ENCODE measurements around the gene FMNL2.

FMNL2 gene

DNA sequence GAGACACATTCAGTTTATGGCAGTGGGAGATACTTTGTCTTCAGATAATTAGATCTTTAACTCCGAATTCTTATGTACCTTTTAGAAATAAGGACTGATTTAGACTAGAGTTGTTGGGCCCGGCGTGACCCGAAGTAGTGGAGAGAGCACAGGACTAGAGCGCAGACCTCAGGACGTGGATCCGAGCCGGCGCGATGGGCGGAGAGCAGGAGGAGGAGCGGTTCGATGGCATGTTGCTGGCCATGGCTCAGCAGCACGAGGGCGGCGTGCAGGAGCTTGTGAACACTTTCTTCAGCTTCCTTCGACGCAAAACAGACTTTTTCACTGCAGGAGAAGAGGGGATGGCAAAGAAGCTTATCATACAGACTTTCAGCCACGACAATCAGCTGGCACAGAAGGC is 54.5 kb downstream of the FMNL2 start:
- Histone ChIP-seq H2AFZ (ENCODE audit: low read depth, low read length, severe bottlenecking) (no peak overlapping the region), H3K79me2 (ENCODE audit: insufficient read depth, low read length) (no peaks in the 10 kb centered on the region), H3K27me3 (ENCODE audit: low read length) (no peaks in the 10 kb centered on the region), H3K27ac (ENCODE audit: low read depth, low read length) (no peak overlapping the region), H3K9ac (ENCODE audit: low read length) (no peak overlapping the region), H3K36me3 (ENCODE audit: low read length) (no peaks in the 10 kb centered on the region), H3K4me3 (ENCODE audit: insufficient read depth, low read length, poor library complexity, severe bottlenecking) (no peak overlapping the region), H3K9me2 (replicated peaks; ENCODE audit: insufficient read depth, low read length) (no peaks in the 10 kb centered on the region), H3K9me3 (ENCODE audit: insufficient read depth, low read length) (no peaks in the 10 kb centered on the region), H4K20me1 (ENCODE audit: low read depth, low read length) (0 out of 2 replicates have a peak, but pooled peaks cover 2% of the 10 kb centered on the region), H3F3A (ENCODE audit: insufficient read depth) (no peaks in the 10 kb centered on the region), H3K4me2 (ENCODE audit: low read depth, low read length, poor library complexity, severe bottlenecking) (no peak overlapping the region)
- TF ChIP-seq, protein P1, sequence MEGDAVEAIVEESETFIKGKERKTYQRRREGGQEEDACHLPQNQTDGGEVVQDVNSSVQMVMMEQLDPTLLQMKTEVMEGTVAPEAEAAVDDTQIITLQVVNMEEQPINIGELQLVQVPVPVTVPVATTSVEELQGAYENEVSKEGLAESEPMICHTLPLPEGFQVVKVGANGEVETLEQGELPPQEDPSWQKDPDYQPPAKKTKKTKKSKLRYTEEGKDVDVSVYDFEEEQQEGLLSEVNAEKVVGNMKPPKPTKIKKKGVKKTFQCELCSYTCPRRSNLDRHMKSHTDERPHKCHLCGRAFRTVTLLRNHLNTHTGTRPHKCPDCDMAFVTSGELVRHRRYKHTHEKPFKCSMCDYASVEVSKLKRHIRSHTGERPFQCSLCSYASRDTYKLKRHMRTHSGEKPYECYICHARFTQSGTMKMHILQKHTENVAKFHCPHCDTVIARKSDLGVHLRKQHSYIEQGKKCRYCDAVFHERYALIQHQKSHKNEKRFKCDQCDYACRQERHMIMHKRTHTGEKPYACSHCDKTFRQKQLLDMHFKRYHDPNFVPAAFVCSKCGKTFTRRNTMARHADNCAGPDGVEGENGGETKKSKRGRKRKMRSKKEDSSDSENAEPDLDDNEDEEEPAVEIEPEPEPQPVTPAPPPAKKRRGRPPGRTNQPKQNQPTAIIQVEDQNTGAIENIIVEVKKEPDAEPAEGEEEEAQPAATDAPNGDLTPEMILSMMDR (IDR thresholded peaks at IDR 0.05; ENCODE audit: insufficient read depth, low read length, poor library complexity, severe bottlenecking) = no peak
- TF ChIP-seq EZH2phosphoT487 (conservative IDR thresholded peaks at IDR 0.05; ENCODE audit: low read length) = no peak

DNA sequence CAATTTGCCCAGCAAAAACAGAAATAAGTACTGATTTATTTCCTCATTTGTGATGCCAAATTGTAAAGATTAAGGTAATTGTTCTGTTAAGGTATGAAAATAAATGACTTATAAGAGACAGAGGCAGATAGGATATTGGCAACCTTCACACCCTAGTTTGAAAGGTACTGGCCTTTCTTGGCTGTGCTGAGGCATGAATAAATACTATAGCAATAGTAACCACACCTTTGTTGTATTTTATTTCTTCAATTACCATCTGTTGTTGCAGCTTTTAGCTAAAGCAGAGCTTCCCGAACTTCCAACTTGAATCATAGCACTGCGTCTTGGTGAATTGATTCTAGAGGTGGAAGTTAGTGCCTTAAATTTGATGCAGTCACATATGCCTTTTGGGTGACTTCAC is 55.9 kb downstream of the FMNL2 start:
- H3K27ac ChIP-seq (ENCODE audit: low read depth, low read length) = no peak overlapping the region
- H2AFZ ChIP-seq (ENCODE audit: low read depth, low read length, severe bottlenecking) = no peak overlapping the region
- H3K27me3 ChIP-seq (ENCODE audit: low read length) = no peaks in the 10 kb centered on the region
- no peaks in the 10 kb centered on the region for H3K9me2 ChIP-seq (replicated peaks; ENCODE audit: insufficient read depth, low read length)
- no peaks in the 10 kb centered on the region for H3K9me3 ChIP-seq (ENCODE audit: insufficient read depth, low read length)
- no peaks in the 10 kb centered on the region for H3F3A ChIP-seq (ENCODE audit: insufficient read depth)
- H3K4me2 ChIP-seq (ENCODE audit: low read depth, low read length, poor library complexity, severe bottlenecking) = no peak overlapping the region
- H4K20me1 ChIP-seq (ENCODE audit: low read depth, low read length) = 0 out of 2 replicates have a peak, but pooled peaks cover under 1% of the 10 kb centered on the region
- H3K9ac ChIP-seq (ENCODE audit: low read length) = no peak overlapping the region
- no peak for TF ChIP-seq EZH2phosphoT487 (conservative IDR thresholded peaks at IDR 0.05; ENCODE audit: low read length)
- TF ChIP-seq, protein P1 (IDR thresholded peaks at IDR 0.05; ENCODE audit: insufficient read depth, low read length, poor library complexity, severe bottlenecking) = no peak
- no peaks in the 10 kb centered on the region for H3K36me3 ChIP-seq (ENCODE audit: low read length)
- H3K4me3 ChIP-seq (ENCODE audit: insufficient read depth, low read length, poor library complexity, severe bottlenecking) = no peak overlapping the region
- no peaks in the 10 kb centered on the region for H3K79me2 ChIP-seq (ENCODE audit: insufficient read depth, low read length)

DNA sequence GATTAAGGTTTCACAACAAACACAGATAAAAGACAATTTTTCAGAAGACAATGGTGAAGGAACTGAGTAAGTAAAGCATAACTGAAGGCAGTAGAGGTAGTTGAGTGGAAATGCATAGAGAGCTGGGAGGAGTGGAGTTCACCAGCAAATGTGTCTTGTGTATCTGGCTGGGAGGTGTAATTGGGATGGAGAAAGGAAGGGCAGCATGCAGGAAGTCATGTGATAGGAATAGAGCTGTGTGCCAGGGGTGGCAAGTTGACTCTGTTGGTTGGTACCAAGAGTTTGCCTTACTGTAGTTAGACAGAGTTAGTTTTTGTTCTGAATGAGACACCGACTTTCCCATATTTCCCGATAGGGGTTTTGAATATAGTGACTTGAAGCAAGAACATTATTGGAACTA is 56.3 kb downstream of the FMNL2 start:
- no peaks in the 10 kb centered on the region for H3K9me2 ChIP-seq (replicated peaks; ENCODE audit: insufficient read depth, low read length)
- no peaks in the 10 kb centered on the region for H4K20me1 ChIP-seq (ENCODE audit: low read depth, low read length)
- no peak overlapping the region for H3K4me2 ChIP-seq (ENCODE audit: low read depth, low read length, poor library complexity, severe bottlenecking)
- no peak overlapping the region for H3K27ac ChIP-seq (ENCODE audit: low read depth, low read length)
- no peaks in the 10 kb centered on the region for H3F3A ChIP-seq (ENCODE audit: insufficient read depth)
- H3K9ac ChIP-seq (ENCODE audit: low read length) = no peak overlapping the region
- H3K27me3 ChIP-seq (ENCODE audit: low read length) = no peaks in the 10 kb centered on the region
- no peak overlapping the region for H2AFZ ChIP-seq (ENCODE audit: low read depth, low read length, severe bottlenecking)
- H3K36me3 ChIP-seq (ENCODE audit: low read length) = no peaks in the 10 kb centered on the region
- no peaks in the 10 kb centered on the region for H3K9me3 ChIP-seq (ENCODE audit: insufficient read depth, low read length)
- no peaks in the 10 kb centered on the region for H3K79me2 ChIP-seq (ENCODE audit: insufficient read depth, low read length)
- H3K4me3 ChIP-seq (ENCODE audit: insufficient read depth, low read length, poor library complexity, severe bottlenecking) = no peak overlapping the region
- no peak for TF ChIP-seq EZH2phosphoT487 (conservative IDR thresholded peaks at IDR 0.05; ENCODE audit: low read length)
- TF ChIP-seq, protein P1 (IDR thresholded peaks at IDR 0.05; ENCODE audit: insufficient read depth, low read length, poor library complexity, severe bottlenecking) = no peak

Data from SU-DHL-6 (cell line).